Sigmoid colon (tissue), 7 donors: ENCODE data around the gene SNX11. TPM values are rescaled to one million over a fixed set of nuclear protein-coding genes. Genes with fewer than 3 reads are reported as not detected.

Experiments
- DNase-seq: peaks from one replicate; pipeline ENCODE4 v3.0.0-alpha.2; 2019
- H3K27ac ChIP-seq, 4 donors: fragments of 200-600 bp; sonication (generic); one replicate each; pipeline ENCODE4 v1.5.1; 2016 to 2019; ENCODE audit warnings: mild to moderate bottlenecking in 1 of 4
- H3K27me3 ChIP-seq, 3 donors: fragments of 200-600 bp; sonication (generic); one replicate each; pipeline ENCODE4 v1.5.1; 2019; ENCODE audit warnings: mild to moderate bottlenecking in 1 of 3
- H3K36me3 ChIP-seq, 4 donors: fragments of 200-600 bp; sonication (generic); one replicate each; pipeline ENCODE4 v1.5.1; 2016 to 2019
- H3K4me1 ChIP-seq, 4 donors: fragments of 200-600 bp; sonication (generic); one replicate each; pipeline ENCODE4 v1.5.1; 2017 to 2019
- H3K4me3 ChIP-seq, 4 donors: fragments of 200-600 bp; sonication (generic); one replicate each; pipeline ENCODE4 v1.5.1; 2017 to 2019; ENCODE audit warnings: mild to moderate bottlenecking in 2 of 4, moderate library complexity in 1 of 4
- H3K9me3 ChIP-seq, 4 donors: fragments of 200-600 bp in 3 of 4; sonication (generic) in 3 of 4; one replicate each; pipeline versions ENCODE4 v1.5.1 to v1.6.1; 2013 to 2019
- EP300 ChIP-seq, 4 donors: sonication (generic); formaldehyde crosslinking; IDR thresholded peaks; one replicate each; pipeline ENCODE4 v1.6.1; 2017; ENCODE audit warnings: antibody characterized with exemption in 4 of 4
- POLR2A ChIP-seq, 2 donors: fragments of 450-650 bp; IDR thresholded peaks; one replicate each; pipeline ENCODE4 v1.6.1; 2016; ENCODE audit warnings: antibody characterized with exemption in 2 of 2, mild to moderate bottlenecking in 2 of 2, moderate library complexity in 2 of 2
- POLR2AphosphoS5 ChIP-seq, 4 donors: sonication (generic); formaldehyde crosslinking; IDR thresholded peaks; one replicate each; pipeline ENCODE4 v1.6.1; 2017; ENCODE audit warnings: antibody characterized with exemption in 4 of 4
- WGBS, 2 donors: extraction: QIAGEN DNeasy Blood & Tissue Kit; methylation state at CpG; one replicate each; pipeline ENCODE4 v1.1.7; 2013; 5-methylcytosine and 5-hydroxymethylcytosine counted together
- intact Hi-C: fragments of 100-400 bp; cut with DNase I; formaldehyde crosslinking; loops from one replicate; pipeline ENCODE4 v1.15.1; 2023
- polyA plus RNA-seq, 3 donors: library from polyadenylated mRNA; stranded (reverse); fragments of 200-250 nt; gene quantifications; one replicate each; pipeline ENCODE4 v1.2.3, GENCODE V29; 2013
- total RNA-seq, 4 donors: library from RNA; depleted of rRNA; stranded (reverse); fragments of >200 nt; gene quantifications; one replicate each; pipeline ENCODE4 v1.1.0, GENCODE V29; 2016
- TF ChIP-seq, protein P1 (sequence below), 4 experiments: fragments of 450-650 bp in 3 of 4; fragments of 200-600 bp in 1 of 4; IDR thresholded peaks; one replicate each; pipeline ENCODE4 v1.5.1; 2016 to 2019; ENCODE audit warnings: antibody characterized with exemption in 4 of 4, mild to moderate bottlenecking in 3 of 4, moderate library complexity in 2 of 4
- donor health status: healthy with polysubstance abuse.
- donor health status: Bipolar disorder and iron deficiency.
- donor health status: healthy.

Gene SNX11, protein sequence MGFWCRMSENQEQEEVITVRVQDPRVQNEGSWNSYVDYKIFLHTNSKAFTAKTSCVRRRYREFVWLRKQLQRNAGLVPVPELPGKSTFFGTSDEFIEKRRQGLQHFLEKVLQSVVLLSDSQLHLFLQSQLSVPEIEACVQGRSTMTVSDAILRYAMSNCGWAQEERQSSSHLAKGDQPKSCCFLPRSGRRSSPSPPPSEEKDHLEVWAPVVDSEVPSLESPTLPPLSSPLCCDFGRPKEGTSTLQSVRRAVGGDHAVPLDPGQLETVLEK
- total RNA-seq (10 to 100 TPM in 3 of 4 donors, 1 to 10 TPM in 1; 10.0 to 19.3 (median 15.7) TPM), polyA plus RNA-seq (10 to 100 TPM; 22.2 to 27.8 (median 25.2) TPM)

DNA sequence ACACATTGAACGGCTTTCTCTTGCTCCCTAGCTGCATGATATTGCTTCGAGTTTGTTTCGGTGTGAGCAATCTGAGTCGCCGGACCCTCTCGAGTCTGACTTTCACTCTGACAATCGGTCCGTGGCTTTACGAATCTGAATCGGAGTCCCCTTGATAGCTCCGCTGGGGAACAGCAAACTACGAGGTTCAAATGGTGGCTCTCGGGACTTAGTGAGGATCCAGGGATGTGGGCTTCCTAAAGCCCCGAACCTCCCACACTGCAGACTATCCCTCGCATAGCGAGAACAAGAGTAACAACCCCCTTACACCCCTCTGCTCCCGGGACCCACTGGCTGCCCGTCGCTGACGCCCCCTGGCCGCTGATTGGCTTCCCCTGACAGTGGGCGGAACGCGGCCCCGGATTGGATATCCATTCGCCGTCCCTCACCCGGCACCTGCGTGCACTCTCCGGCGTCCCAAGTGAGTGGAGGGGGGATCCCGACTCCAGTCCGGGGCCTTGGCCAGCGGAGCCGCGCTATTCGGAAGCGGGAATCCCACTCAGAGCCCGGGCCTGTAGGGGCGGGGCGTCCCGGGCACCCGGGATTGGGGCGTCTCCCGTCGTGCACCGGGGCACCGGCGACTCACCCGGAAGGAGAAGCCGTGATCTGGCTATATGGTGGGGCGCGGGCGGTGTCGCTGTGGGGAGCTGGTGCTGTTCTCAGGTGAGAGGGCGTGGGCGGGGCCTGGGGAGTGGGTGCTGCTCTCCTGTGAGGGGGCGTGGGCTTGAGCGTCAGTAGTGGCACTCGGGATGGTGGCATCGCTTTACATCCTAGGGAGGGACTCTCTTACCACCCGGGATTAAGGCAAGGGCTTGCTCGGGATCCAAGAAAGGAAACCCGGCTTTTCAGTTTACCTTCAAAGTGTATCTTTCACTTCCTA, at the start of gene SNX11:
SNX11 (plus strand) TSS at position 630 of the 919 bp plus-strand sequence. CDS start 4,278 bp downstream, outside the sequence.
- intact Hi-C loops = no loop called here
- Histone ChIP-seq H3K4me1 (peaks cover 0 to 29% (median 18%) of the 10 kb centered on the region in 4 donors), H3K9me3 (no peaks in the 10 kb centered on the region), H3K4me3 (peak within 1 kb of the TSS; percentile 74 to 86 (median 81)), H3K36me3 (peaks cover 0 to 1% (median 0%) of the 10 kb centered on the region in 4 donors), H3K27me3 (no peaks in the 10 kb centered on the region), H3K27ac (peak within 1 kb of the TSS; percentile 89 to 98 (median 95))
- WGBS, 2 donors = 0 to 1% methylated on average over 64 of the region's 64 CpGs
- peak; percentile 94 for DNase-seq
- TF ChIP-seq POLR2AphosphoS5 (IDR thresholded peaks at IDR 0.05) (peak; percentile 67 to 88 (median 75)), POLR2A (IDR thresholded peaks at IDR 0.05) (peak; percentile 39 to 45), EP300 (IDR thresholded peaks at IDR 0.05) (peak in 1 of 4 donors; percentile 24)
- TF ChIP-seq, protein P1, sequence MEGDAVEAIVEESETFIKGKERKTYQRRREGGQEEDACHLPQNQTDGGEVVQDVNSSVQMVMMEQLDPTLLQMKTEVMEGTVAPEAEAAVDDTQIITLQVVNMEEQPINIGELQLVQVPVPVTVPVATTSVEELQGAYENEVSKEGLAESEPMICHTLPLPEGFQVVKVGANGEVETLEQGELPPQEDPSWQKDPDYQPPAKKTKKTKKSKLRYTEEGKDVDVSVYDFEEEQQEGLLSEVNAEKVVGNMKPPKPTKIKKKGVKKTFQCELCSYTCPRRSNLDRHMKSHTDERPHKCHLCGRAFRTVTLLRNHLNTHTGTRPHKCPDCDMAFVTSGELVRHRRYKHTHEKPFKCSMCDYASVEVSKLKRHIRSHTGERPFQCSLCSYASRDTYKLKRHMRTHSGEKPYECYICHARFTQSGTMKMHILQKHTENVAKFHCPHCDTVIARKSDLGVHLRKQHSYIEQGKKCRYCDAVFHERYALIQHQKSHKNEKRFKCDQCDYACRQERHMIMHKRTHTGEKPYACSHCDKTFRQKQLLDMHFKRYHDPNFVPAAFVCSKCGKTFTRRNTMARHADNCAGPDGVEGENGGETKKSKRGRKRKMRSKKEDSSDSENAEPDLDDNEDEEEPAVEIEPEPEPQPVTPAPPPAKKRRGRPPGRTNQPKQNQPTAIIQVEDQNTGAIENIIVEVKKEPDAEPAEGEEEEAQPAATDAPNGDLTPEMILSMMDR (IDR thresholded peaks at IDR 0.05) = no peak

DNA sequence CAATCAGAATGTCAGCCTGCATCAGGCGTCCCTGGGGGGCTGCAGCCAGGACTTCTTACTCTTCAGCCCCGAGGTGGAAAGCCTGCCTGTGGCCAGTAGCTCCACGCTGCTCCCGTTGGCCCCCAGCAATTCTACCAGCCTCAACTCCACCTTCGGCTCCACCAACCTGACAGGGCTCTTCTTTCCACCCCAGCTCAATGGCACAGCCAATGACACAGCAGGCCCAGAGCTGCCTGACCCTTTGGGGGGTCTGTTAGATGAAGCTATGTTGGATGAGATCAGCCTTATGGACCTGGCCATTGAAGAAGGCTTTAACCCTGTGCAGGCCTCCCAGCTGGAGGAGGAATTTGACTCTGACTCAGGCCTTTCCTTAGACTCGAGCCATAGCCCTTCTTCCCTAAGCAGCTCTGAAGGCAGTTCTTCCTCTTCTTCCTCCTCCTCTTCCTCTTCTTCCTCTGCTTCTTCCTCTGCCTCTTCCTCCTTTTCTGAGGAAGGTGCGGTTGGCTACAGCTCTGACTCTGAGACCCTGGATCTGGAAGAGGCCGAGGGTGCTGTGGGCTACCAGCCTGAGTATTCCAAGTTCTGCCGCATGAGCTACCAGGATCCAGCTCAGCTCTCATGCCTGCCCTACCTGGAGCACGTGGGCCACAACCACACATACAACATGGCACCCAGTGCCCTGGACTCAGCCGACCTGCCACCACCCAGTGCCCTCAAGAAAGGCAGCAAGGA, 49.0 kb upstream of the SNX11 start:
- WGBS, 2 donors = 84 to 91% methylated on average over 11 of the region's 11 CpGs
- no peak for DNase-seq
- intact Hi-C loops = no loop called here
- TF ChIP-seq EP300 (IDR thresholded peaks at IDR 0.05) (no peak), POLR2AphosphoS5 (IDR thresholded peaks at IDR 0.05) (no peak), POLR2A (IDR thresholded peaks at IDR 0.05) (no peak)
- TF ChIP-seq, protein P1 (IDR thresholded peaks at IDR 0.05) = no peak
- Histone ChIP-seq H3K27ac (no peak overlapping the region), H3K36me3 (peaks cover 32 to 78% (median 63%) of the 10 kb centered on the region in 4 donors), H3K9me3 (no peaks in the 10 kb centered on the region), H3K4me3 (no peak overlapping the region), H3K4me1 (peaks cover 0 to 28% (median 24%) of the 10 kb centered on the region in 4 donors), H3K27me3 (no peaks in the 10 kb centered on the region)

DNA sequence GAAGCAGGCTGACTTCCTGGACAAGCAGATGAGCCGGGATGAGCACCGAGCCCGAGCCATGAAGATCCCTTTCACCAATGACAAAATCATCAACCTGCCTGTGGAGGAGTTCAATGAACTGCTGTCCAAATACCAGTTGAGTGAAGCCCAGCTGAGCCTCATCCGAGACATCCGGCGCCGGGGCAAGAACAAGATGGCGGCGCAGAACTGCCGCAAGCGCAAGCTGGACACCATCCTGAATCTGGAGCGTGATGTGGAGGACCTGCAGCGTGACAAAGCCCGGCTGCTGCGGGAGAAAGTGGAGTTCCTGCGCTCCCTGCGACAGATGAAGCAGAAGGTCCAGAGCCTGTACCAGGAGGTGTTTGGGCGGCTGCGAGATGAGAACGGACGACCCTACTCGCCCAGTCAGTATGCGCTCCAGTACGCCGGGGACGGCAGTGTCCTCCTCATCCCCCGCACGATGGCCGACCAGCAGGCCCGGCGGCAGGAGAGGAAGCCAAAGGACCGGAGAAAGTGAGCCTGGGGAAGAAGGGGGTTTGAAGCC, 48.4 kb upstream of the SNX11 start:
- peaks cover 0 to 21% (median 17%) of the 10 kb centered on the region in 4 donors for H3K4me1 ChIP-seq
- TF ChIP-seq POLR2AphosphoS5 (IDR thresholded peaks at IDR 0.05) = no peak
- H3K27ac ChIP-seq = peak overlapping the region in 2 of 4 donors; percentile 11 to 25
- H3K27me3 ChIP-seq = no peaks in the 10 kb centered on the region
- no peaks in the 10 kb centered on the region for H3K9me3 ChIP-seq
- 95 to 96% methylated on average over 32 of the region's 32 CpGs for WGBS, 2 donors
- intact Hi-C loops = no loop called here
- H3K4me3 ChIP-seq = no peak overlapping the region
- H3K36me3 ChIP-seq = peaks cover 32 to 81% (median 65%) of the 10 kb centered on the region in 4 donors
- peak; percentile 20 for DNase-seq

DNA sequence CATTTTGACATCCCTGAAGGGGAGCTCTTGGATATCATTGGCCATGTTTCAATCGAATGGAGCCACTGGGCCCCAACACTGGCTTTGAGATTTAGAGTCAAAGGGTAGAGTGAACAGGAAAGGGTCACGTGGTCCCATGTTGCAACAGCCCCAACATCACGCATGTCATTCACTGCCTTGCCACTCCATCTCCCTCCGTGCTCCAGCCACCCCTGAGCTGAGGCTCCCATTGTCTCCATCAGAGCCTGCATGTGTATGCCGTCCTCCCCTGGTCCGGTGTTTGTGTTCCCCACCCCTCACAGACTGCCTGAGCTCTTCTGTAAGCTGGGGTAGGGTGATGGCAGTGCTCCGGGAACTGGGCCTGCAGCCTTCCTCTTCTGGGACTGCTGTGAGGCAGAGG, 47.3 kb upstream of the SNX11 start:
- peaks cover 0 to 11% (median 7%) of the 10 kb centered on the region in 4 donors for H3K4me1 ChIP-seq
- peak overlapping the region in 2 of 4 donors; percentile 21 to 25 for H3K27ac ChIP-seq
- H3K9me3 ChIP-seq = no peaks in the 10 kb centered on the region
- DNase-seq = peak; percentile 62
- no peak for TF ChIP-seq POLR2A (IDR thresholded peaks at IDR 0.05)
- TF ChIP-seq, protein P1 (IDR thresholded peaks at IDR 0.05) = no peak
- no peak for TF ChIP-seq EP300 (IDR thresholded peaks at IDR 0.05)
- TF ChIP-seq POLR2AphosphoS5 (IDR thresholded peaks at IDR 0.05) = no peak
- no peaks in the 10 kb centered on the region for H3K27me3 ChIP-seq
- 80 to 82% methylated on average over 7 of the region's 7 CpGs for WGBS, 2 donors
- peaks cover 32 to 89% (median 68%) of the 10 kb centered on the region in 4 donors for H3K36me3 ChIP-seq
- no peak overlapping the region for H3K4me3 ChIP-seq
- intact Hi-C loops = no loop called here
